Left lung (tissue), 14 donors: ENCODE data around the gene FXR1. TPM values are rescaled to one million over a fixed set of nuclear protein-coding genes. Genes with fewer than 3 reads are reported as not detected.
"Not testable (repeated sequence)": the region's sequence is repeated elsewhere in the genome, so short reads cannot be mapped to it uniquely, and the experiment has no call there.

ENCODE experiments used
- ATAC-seq: fragments of 200-7000 bp; cut with Tn5 transposase; one replicate; pipeline ENCODE4 v1.9.1; 2020; ENCODE audit warnings: moderate library complexity
- DNase-seq, 4 donors: peaks; one replicate each; pipeline ENCODE4 v3.0.0-alpha.2; 2013 to 2020
- H3K27ac ChIP-seq, 2 donors: fragments of 200-600 bp; sonication (generic) in 1 of 2; one replicate each; pipeline versions ENCODE4 v1.5.0 to v1.8.0; 2020 to 2021
- H3K27me3 ChIP-seq, 2 donors: fragments of 200-600 bp; sonication (generic) in 1 of 2; one replicate each; pipeline versions ENCODE4 v1.5.0 to v1.8.0; 2020 to 2021
- H3K36me3 ChIP-seq, 2 donors: fragments of 200-600 bp; sonication (generic) in 1 of 2; one replicate each; pipeline versions ENCODE4 v1.5.0 to v1.8.0; 2020 to 2021
- H3K4me1 ChIP-seq, 2 donors: fragments of 200-600 bp; one replicate each; pipeline ENCODE4 v1.8.0; 2021
- H3K4me3 ChIP-seq, 2 donors: fragments of 200-600 bp; sonication (generic) in 1 of 2; one replicate each; pipeline versions ENCODE4 v1.5.0 to v1.8.0; 2020 to 2021; ENCODE audit warnings: mild to moderate bottlenecking in 1 of 2
- H3K9me3 ChIP-seq, 2 donors: fragments of 200-600 bp; sonication (generic) in 1 of 2; one replicate each; pipeline versions ENCODE4 v1.5.0 to v1.8.0; 2020 to 2021
- intact Hi-C, 2 donors: fragments of 100-400 bp; cut with DNase I; formaldehyde crosslinking; loops; one replicate each; pipeline versions ENCODE4 v1.11.2 to v1.14.2; 2022
- long read RNA-seq, 12 donors: library from polyadenylated mRNA in 2 of 12; unstranded in 2 of 12; transcript quantifications; one replicate each; pipeline ENCODE4 v2.0.0 and lab custom pipeline, GENCODE V29; 2019 to 2026
- polyA plus RNA-seq, 6 donors: library from polyadenylated mRNA; unstranded; fragments of 120-200 nt; gene quantifications; one replicate each; pipeline ENCODE4 v1.2.1, GENCODE V29; 2013; ENCODE audit not compliant: insufficient read length in 6 of 6
- total RNA-seq, 2 donors: library from RNA; stranded (reverse); fragmentation: NEBNext Ultra II Directional; extraction: Animal tissue kit (Norgen Biotek cat#: 25700); gene quantifications; one replicate each; pipeline ENCODE4 v1.2.1, GENCODE V29; 2021
- TF ChIP-seq, protein P1 (sequence below), 2 donors: fragments of 200-600 bp; sonication (generic) in 1 of 2; IDR thresholded peaks; one replicate each; pipeline versions ENCODE4 v1.5.0 to v1.8.0; 2021; ENCODE audit warnings: antibody characterized with exemption in 2 of 2
- donor health status: DM: no; HTN: yes; CAD: no.
- donor health status: DM: no; HTN: no; CAD: no.

FXR1 gene
- total RNA-seq: 100 to 1,000 TPM; 100 to 108 TPM
- polyA plus RNA-seq: 100 to 1,000 TPM; 183 to 249 (median 223) TPM
- long read RNA-seq, donor 1, full-length matches to known transcripts: 18 of 283 reads
- long read RNA-seq, donor 1, partial matches to known transcripts: 100 of 283 reads
- long read RNA-seq, donor 1, other reads (novel, unspliced or antisense): 165 of 283 reads
- long read RNA-seq, donor 2, full-length matches to known transcripts: 35 of 240 reads
- long read RNA-seq, donor 2, partial matches to known transcripts: 81 of 240 reads
- long read RNA-seq, donor 2, other reads (novel, unspliced or antisense): 124 of 240 reads
- long read RNA-seq, donor 3, full-length matches to known transcripts: 16 of 21 reads
- long read RNA-seq, donor 3, partial matches to known transcripts: 5 of 21 reads
- long read RNA-seq, donor 3, other reads (novel, unspliced or antisense): 0 of 21 reads
- long read RNA-seq, donor 4, full-length matches to known transcripts: 13 of 28 reads
- long read RNA-seq, donor 4, partial matches to known transcripts: 10 of 28 reads
- long read RNA-seq, donor 4, other reads (novel, unspliced or antisense): 5 of 28 reads
- long read RNA-seq, donor 5, full-length matches to known transcripts: 14 of 194 reads
- long read RNA-seq, donor 5, partial matches to known transcripts: 36 of 194 reads
- long read RNA-seq, donor 5, other reads (novel, unspliced or antisense): 144 of 194 reads
- long read RNA-seq, donor 6, full-length matches to known transcripts: 18 of 32 reads
- long read RNA-seq, donor 6, partial matches to known transcripts: 14 of 32 reads
- long read RNA-seq, donor 6, other reads (novel, unspliced or antisense): 0 of 32 reads
- long read RNA-seq, donor 7, full-length matches to known transcripts: 5 of 157 reads
- long read RNA-seq, donor 7, partial matches to known transcripts: 42 of 157 reads
- long read RNA-seq, donor 7, other reads (novel, unspliced or antisense): 110 of 157 reads
- long read RNA-seq, donor 8, full-length matches to known transcripts: 5 of 5 reads
- long read RNA-seq, donor 8, partial matches to known transcripts: 0 of 5 reads
- long read RNA-seq, donor 8, other reads (novel, unspliced or antisense): 0 of 5 reads
- long read RNA-seq, donor 9, partial matches to known transcripts: 0 of 1 reads
- long read RNA-seq, donor 9, other reads (novel, unspliced or antisense): 0 of 1 reads
- long read RNA-seq, donor 10, full-length matches to known transcripts: 5 of 9 reads
- long read RNA-seq, donor 10, partial matches to known transcripts: 3 of 9 reads
- long read RNA-seq, donor 10, other reads (novel, unspliced or antisense): 1 of 9 reads
- long read RNA-seq, donor 11, full-length matches to known transcripts: 12 of 17 reads
- long read RNA-seq, donor 11, partial matches to known transcripts: 5 of 17 reads
- long read RNA-seq, donor 11, other reads (novel, unspliced or antisense): 0 of 17 reads
- long read RNA-seq, donor 12, full-length matches to known transcripts: 16 of 213 reads
- long read RNA-seq, donor 12, partial matches to known transcripts: 45 of 213 reads
- long read RNA-seq, donor 12, other reads (novel, unspliced or antisense): 152 of 213 reads

- intact Hi-C loops: no loop called here
- TF ChIP-seq, protein P1, sequence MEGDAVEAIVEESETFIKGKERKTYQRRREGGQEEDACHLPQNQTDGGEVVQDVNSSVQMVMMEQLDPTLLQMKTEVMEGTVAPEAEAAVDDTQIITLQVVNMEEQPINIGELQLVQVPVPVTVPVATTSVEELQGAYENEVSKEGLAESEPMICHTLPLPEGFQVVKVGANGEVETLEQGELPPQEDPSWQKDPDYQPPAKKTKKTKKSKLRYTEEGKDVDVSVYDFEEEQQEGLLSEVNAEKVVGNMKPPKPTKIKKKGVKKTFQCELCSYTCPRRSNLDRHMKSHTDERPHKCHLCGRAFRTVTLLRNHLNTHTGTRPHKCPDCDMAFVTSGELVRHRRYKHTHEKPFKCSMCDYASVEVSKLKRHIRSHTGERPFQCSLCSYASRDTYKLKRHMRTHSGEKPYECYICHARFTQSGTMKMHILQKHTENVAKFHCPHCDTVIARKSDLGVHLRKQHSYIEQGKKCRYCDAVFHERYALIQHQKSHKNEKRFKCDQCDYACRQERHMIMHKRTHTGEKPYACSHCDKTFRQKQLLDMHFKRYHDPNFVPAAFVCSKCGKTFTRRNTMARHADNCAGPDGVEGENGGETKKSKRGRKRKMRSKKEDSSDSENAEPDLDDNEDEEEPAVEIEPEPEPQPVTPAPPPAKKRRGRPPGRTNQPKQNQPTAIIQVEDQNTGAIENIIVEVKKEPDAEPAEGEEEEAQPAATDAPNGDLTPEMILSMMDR (IDR thresholded peaks at IDR 0.05): peak; percentile 66 to 84
- ATAC-seq: peak; percentile 98
Measured at GRCh38 chr3:180912304-180913296, at the start of gene FXR1. TSS of gene FXR1 (plus strand) at chr3:180912670. CDS start at chr3:180912686, 16 bp downstream.

GRCh38 chr3:180870008-180870699 is 42.3 kb upstream of the FXR1 start:
- H3K27ac ChIP-seq: peak overlapping the region in 1 of 2 donors; percentile 26
- DNase-seq (peak in 2 of 4 donors; percentile 20 to 54), ATAC-seq (peak; percentile 68)
- no peaks in the 10 kb centered on the region for H3K36me3 ChIP-seq
- intact Hi-C loops: no loop called here
- no peaks in the 10 kb centered on the region for H3K4me1 ChIP-seq
- no peaks in the 10 kb centered on the region for H3K9me3 ChIP-seq
- TF ChIP-seq, protein P1 (IDR thresholded peaks at IDR 0.05): no peak
- H3K4me3 ChIP-seq: peak overlapping the region; percentile 23 to 24
- H3K27me3 ChIP-seq: peaks cover 0 to 22% of the 10 kb centered on the region in 2 donors

More at GRCh38 chr3:180912304-180913296, at the start of gene FXR1:
- Histone ChIP-seq H3K36me3 (peaks cover 0 to 9% of the 10 kb centered on the region in 2 donors), H3K4me3 (peak within 1 kb of the TSS; percentile 72 to 76), H3K27ac (peak within 1 kb of the TSS; percentile 91 to 92), H3K9me3 (no peaks in the 10 kb centered on the region), H3K4me1 (peaks cover 13 to 47% of the 10 kb centered on the region in 2 donors), H3K27me3 (no peaks in the 10 kb centered on the region)
- DNase-seq: peak; percentile 85 to 98 (median 91)

GRCh38 chr3:180871901-180872300 is 40.6 kb upstream of the FXR1 start:
- Histone ChIP-seq H3K36me3 (no peaks in the 10 kb centered on the region), H3K9me3 (no peaks in the 10 kb centered on the region), H3K4me1 (no peaks in the 10 kb centered on the region), H3K27me3 (peaks cover 0 to 22% of the 10 kb centered on the region in 2 donors), H3K4me3 (no peak overlapping the region), H3K27ac (peak overlapping the region in 1 of 2 donors; percentile 7)
- intact Hi-C loops: no loop called here
- ATAC-seq: peak; percentile 52
- peak in 2 of 4 donors; percentile 6 to 18 for DNase-seq
- TF ChIP-seq, protein P1 (IDR thresholded peaks at IDR 0.05): no peak

DNA sequence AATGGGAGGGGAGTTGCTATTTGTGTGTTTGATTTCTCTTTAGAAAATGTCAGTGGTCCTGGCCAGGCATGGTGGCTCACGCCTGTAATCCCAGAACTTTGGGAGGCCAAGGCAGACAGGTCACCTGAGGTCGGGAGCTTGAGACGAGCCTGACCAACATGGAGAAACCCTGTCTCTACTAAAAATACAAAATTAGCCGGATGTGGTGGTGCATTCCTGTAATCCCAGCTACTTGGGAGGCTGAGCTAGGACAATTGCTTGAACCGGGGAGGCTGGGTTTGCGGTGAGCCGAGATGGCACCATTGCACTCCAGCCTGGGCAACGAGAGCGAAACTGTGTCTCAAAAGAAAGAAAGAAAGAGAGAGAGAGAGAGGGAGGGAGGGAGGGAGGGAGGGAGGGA is 40.0 kb upstream of the FXR1 start:
- H3K4me1 ChIP-seq, H3K9me3 ChIP-seq, H3K4me3 ChIP-seq, H3K36me3 ChIP-seq, DNase-seq, H3K27ac ChIP-seq, ATAC-seq, intact Hi-C loops: not testable (repeated sequence)
- H3K27me3 ChIP-seq: peaks cover 0 to 22% of the 10 kb centered on the region in 2 donors
